Activated CD8-positive, alpha-beta memory T cell treated with anti-CD3 and anti-CD28 coated beads, Interleukin-2, amount 50 U/mL, for 1 hour (primary cell): ENCODE measurements around the gene KRT85.
A peak's percentile ranks its signal among the peaks of the same experiment; 100 is the strongest.
"Not testable (repeated sequence)": the region's sequence is repeated elsewhere in the genome, so short reads cannot be mapped to it uniquely, and the experiment has no call there.

Source experiments
- DNase-seq: peaks from one replicate; pipeline ENCODE4 v3.0.0-alpha.2; 2020; ENCODE audit errors: extremely low read depth

KRT85 gene

DNA sequence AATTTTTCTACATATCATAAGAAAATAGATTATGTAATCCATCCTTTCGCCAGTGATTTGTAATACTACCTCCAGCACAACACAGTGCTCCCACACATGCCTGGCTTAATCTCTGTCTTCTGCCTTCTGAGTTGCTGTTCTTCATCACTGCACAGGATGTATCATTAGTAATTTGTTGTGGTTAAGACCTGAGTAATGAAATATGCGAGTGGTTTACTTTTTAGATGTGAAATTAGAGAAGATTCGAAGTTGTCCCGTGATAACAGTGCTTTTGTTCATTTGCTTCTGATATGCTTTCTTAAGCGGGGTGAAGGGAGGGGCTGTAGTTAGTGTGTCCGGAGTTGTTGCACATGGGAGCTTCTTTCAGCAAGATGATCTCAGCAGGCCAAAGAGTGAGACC lies 18.1 kb downstream of the KRT85 start:
- no peak for DNase-seq

DNA sequence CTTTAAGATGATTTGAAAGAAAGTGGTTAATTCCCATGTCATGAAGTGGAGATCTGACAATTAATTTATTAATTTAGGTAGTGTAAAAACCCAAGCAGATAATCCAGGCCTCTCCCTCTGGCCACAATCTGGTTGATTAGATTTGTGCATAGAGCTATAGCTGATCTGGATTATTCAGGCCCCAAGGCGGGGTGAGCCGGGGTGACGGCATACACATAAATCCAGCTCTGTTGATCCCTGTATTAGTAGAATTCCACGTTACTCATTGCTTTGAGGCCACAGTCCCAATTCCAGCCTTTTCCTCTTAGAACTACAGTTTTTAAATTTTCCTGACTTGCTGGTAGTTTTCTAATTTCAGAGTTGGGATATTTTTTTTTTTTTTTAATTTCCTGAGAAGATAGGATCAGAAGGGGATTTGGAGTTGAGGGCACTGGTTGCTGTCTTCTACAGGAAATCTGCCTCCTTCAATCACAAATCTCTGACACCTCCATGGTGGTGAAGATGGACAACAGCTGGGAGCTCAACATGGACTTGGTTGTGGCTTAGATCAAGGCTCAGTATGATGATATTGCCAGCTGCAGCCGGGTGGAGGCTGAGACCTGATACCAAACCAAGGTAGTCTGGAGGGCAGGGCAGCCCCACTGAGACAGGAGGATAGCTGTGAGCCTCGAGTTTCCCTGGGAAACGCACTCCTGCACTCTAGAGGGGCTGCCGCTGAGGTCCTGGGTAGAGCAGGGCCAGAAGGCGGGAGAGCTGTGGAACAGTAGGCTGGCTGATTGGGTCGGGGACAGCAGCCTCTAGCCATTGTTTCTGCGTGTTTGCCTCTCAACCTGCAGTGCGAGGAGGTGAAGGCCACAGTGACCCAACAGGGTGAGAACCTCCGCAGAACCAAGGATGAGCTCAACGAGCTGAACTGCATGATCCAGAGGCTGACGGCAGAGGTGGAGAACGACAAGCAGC lies 19.4 kb downstream of the KRT85 start:
- no peak for DNase-seq

DNA sequence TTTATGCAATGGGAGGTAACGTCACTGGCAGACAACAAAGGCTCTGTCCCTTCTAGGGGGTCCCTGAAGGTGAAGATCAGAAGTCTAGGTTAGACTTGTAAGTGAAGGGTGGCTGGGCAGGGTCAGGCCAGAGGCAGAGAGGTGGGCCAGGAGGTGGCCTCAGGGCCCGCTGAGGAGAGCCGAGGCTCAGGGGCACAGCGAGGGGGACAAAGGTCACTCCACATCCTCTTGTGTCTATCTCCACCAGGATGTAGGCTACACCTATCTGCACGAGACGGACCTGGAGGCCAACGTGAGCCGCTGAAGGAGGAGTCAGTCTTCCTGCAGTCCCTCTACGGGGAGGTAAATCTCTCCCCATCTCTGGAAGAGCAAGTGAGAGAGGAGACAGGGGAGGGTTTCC lies 20.3 kb downstream of the KRT85 start:
- DNase-seq = no peak

DNA sequence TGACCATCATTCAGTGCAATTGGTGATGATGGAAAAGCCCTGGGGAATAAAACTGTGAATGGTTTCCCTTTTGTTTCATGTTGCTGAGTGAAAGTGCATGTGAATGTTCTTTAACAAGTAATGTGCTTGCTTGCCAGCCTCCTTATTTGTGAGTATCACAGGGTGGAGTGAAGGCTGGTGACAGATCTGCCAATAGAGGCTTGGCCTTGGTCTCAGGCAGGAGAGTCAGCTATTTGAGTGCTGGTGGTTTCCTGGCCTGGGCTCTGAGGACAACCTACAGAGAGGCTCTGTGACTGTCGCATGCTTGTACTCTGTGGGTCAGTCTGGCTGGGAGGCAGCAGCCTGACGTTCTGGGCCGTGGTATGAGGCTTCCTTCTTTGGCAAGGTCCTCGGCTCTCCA lies 20.7 kb downstream of the KRT85 start:
- no peak for DNase-seq

DNA sequence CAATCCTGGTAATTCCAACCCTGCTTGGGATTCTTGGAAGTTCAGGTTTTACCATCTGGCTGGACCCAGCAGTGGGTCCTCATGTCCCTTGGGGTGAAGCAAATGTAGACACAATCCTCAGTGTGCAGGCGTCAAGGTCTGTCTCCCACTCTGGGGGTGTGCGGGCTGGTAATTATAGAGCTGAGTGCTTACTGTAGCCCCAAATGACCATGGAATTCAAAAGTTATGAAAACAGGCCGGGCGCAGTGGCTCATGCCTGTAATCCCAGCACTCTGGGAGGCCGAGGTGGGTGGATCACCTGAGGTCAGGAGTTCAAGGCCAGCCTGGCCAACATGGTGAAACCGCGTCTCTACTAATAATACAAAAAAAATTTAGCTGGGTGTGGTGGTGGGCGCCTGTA lies 22.2 kb downstream of the KRT85 start:
- DNase-seq = not testable (repeated sequence)

DNA sequence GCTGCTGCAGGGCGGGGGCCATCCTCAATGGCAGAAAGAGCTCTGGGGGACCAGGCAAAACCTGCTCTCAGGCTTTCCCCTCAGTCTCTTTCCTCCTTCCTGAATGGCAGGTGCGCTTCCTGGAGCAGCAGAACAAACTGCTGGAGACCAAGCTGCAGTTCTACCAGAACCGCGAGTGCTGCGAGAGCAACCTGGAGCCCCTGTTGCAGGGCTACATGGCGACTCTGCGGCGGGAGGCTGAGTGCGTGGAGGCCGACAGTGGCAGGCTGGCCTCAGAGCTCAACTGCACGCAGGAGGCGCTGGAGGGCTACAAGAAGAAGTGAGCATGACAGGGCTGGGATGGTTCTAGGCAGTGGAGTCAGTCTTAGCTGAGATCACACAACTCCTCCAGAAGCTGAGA lies 23.2 kb downstream of the KRT85 start:
- no peak for DNase-seq

DNA sequence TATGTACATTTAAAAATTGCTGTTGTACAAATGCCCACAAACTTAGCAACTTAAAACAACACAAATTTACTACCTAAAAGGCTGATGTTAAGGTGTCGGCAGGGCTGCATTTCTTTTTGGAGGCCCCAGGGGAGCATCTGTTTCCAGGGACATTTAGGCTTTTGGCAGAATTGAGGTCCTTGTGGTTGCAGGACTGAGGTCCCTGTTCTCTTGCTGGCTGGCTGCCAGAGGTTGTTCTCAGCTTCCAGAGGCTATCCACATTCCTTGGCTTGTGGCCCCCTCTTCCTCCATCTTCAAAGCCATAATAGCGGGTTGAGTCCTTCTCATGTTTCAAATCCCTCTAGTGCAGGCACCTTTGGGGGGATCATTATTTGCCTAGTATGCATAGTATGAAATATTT lies 23.7 kb downstream of the KRT85 start:
- no peak for DNase-seq

DNA sequence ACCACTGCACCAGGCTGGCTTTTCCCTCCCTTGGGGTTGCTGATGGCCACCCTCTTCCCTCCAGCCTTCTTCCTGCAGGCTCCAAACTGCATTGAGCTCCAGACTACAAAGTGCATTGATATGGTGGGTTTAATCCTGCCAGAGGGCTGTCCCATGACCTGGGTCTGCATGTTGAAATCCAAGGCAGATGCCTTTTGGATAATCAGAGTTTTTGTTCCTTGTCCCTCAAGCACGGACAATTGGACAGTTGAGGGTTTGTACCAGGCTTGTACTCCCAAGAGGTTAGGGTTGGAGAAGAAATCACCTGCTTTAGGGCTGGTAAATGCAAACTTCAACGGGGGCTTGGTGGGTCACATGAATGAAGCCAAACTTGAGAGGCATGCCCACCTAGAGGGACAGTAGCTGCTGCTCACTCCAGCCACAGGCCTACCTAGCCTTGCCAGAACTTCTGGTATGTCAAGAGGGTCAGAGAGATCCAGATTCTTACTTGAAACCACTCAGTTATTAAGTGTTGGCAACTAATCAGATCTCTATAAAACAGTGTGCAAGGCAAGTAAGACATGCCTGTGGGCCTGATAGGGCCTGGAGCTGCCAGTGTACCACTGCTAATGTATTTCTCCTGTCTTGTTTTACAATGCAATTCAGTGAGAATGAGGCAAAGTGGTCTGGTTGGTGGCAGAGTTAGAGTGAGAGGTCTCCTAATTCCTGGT lies 24.3 kb downstream of the KRT85 start:
- DNase-seq = no peak

DNA sequence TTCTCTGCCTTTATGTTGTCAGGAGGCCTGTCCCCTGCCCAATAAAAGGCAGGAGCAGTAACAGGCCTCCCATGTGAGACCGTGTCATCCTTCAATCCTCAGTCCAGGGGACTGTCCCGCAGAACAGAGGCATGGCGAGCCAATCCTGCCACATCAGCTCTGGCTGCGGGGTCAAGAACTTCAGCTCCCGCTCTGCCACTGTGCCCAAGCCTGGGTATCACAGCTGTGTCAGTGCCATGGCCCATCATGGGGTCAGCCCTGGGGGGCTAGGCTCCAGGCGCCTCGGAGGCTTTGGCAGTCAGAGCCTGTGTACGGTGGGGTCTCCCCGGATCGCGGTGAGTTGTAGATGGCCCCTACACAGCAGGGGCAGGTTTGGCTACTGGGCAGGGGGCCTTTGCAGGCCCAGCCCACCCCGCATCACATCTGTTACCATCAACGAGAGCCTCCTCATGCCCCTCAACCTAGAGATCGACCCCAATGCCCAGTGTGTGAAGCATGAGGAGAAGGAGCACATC lies 26.2 kb downstream of the KRT85 start:
- no peak for DNase-seq

DNA sequence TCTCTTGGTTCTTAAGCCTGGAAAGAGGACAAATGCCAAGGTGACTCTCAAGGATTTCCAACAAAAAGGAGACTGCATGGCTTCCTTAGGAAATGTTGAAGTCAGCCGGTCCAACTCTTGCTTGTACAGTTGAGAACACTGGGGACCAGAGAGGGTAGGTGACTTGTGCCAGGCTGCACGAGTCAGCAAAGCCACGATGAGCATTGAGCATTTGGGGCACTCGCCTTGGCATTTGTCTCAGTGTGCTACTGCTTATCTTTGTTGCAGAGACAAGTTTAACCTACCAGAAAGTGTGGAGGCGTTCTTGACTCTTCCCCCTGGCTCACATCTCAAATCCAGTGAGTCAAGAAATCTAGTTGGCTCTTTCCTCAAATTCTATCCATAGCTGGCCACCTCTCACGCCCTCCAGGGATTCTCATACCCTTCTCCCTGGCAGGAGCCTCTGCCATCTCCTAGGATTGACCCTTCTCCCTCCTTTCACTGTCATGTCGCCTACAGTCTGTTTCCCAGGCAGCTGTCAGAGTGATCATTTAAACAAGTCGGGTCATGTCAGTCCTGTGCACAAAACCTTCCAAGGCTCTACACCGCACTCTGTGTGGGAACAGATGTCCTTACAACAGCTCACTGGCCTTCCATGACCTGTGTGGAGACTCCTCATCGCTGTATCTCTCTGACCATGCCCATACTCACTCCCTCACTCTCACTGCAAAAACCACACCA lies 28.9 kb downstream of the KRT85 start:
- no peak for DNase-seq

DNA sequence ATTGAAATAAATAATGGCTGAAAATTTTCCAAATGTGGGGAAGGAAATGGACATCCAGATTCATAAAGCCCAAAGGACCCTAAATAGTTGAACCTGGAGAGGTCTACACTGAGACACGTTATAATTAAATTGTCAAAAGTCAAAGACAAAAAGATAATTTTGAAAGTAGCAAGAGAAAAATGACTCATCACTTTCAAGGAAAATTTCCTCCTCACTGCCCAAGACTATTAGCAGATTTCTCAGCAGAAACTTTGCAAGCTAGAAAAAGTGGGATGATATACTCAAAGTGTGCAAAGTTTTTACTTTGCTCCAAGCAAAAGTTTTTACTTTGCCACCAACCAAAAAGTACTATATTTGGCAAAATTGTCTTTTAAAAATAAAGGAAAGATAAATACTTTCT lies 30.2 kb downstream of the KRT85 start:
- DNase-seq = no peak

DNA sequence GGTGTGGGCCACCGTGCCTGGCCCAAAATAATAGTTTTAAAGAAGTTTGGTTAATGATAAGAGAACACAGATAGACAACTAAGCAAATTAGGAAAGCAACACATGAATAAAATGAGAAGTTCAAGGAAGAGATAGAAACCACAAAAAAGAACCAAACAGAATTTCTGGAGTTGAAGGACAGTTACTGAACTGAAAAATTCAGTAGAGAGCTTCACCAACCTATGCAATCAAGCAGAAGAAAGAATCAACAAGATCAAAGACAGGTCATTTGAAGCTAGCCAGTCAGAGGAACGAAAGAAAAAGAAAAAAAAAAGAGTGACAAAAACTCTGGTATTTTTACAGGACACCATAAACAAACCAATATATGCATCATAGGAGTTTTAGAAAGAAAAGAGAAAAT lies 30.6 kb downstream of the KRT85 start:
- DNase-seq = no peak

DNA sequence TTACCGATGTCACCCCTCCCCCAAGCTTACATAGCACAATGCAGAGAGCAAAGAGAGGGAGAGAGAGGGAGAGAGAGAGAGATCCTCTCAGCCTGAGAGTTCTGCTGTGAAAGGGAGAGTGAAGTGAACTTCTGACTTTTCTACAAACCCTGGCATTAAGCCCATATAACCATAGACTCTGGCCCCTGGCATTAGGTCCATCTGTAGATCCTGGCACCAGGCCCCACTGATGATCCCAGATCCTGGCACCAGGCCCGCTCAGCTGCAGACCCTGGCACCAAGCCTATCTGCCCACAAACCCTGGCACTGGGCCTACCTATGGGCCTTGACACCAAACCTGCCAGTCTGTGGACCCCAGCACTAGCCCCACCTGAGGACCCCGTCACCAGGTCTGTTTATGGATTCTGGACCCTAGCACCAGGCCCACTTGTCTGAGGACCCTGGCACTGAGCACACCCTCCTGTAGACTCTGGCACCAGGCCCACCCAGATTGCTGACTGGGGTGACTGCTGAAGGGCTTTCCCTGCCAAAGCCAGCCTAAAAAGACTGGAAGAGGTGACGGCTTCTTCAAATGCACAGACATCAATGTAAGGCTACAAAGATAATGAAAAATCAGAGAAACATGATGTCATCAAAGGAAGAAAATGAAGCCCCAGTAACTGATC lies 31.6 kb downstream of the KRT85 start:
- no peak for DNase-seq

DNA sequence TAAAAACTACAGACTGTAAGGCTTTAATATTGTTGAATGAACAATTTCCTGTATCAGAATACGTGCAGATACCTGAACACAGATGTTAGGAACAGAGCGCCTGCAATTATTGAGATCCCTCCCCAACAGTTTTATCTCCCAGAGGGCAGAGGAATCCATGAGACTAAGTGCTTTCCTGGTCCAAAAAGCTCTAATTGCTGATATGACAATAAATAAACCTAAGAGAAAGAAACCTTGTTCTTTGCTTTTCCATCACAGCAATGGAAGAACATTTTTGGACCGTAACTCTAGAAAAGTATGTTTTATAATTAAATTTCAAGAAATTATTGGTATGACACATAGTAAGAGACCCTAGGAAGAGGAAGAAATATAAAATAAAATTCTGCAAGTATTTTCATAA lies 33.1 kb downstream of the KRT85 start:
- no peak for DNase-seq

DNA sequence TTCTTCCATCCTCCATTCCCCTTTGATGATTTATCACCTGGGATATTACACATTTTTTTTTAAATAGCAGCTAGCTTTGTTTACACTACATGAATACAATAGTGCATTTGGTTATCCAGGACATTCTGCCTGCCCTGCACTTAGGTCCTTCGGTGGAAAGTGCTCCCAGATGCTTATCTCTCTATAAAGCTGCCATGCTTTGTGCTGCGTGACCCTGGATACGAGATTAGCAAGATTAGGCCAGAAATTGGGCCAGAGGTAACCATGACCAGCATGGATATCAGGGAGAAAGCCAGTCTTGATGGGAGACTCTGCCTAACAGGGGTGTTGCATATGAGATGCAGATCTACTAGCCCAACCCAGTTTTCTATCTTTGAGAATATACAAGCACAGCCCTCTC lies 34.0 kb downstream of the KRT85 start:
- DNase-seq = no peak

DNA sequence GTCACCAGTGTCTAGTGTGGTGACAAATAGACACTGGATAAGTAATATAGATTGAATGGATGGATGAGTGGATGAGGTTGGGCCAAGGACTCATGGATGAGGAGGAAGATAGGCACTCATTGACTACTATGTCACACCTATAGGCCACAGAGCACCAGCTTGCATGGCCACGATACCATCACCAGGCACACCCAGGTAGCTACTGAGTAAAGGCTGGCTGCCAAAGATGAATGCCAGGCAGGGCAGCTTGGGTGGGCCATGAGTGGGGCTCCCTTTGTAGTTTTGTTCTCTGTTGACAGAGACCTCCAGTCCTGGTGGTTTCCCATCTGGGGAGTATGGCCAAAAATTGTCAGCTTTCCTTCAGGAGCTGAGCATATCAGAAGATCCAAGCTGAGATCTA lies 34.9 kb downstream of the KRT85 start:
- DNase-seq = no peak

DNA sequence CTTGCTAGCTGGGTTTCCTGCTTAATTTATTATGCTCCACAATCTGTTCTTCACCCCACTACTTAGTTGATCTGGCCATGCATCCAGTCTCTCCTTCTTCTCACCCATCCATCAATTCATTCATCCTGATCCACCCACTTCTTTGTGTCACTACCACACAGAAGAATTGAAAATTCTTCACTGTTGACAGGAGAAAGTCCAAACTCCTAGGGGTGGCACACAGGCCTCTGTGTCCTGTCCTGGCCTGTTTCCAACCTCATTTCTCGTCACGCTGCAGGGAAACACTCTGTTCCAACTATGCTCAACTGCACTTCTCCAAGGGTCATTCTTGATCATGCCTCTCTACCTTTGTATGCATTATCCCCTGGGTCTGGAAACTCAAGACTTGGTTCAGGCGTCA lies 35.4 kb downstream of the KRT85 start:
- no peak for DNase-seq

DNA sequence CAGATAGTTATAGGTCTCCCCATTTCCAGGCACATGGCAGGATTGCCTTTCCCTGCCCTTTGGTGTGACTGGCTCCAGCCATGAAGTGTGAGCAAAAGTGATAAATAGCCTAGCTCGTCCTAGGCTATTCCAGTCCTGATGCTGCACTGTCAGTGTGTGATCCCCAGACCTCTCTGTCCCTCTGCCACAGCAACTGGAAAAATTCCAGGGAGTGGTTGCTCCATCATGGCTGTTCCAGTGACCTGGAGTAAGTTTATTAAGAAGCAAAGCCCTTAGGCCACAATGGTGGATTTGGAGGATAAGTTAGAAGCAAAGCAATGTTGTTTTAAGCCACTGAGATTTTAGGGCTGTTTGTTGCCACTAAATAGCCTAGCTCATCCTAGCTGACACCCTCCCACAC lies 36.2 kb downstream of the KRT85 start:
- DNase-seq = no peak

DNA sequence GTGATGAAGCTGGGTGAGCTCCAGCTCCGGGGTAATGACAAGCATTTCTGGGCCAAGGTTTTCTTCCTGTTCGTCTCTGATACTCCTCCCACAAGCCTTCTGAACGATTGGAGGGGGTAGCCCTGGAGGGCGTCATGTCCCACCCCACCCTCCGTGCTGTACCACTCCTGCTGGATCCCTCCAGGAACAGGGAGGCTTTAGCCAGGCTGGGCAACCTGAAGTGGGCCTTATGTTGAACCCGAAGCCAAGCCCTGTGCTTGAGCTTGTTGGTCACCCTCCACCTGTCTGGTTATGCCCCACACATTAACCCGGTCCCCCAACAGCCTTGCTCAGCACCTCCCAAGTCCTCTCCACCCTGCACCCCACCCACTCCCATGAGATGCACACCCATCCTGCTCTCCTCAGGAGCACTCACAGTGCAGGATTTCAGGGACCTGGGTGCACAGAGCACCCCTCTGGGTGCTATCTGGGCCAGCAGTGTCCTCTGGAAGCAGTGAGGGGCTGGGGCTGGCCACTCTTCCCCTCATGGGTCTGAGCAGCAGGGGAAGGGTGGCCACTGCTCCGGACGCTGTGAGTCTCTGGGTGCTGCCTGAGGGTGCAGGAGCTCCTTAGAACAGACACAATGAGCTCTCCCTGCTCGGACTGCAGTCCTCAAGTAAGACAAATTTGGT lies 39.3 kb downstream of the KRT85 start:
- DNase-seq = no peak

DNA sequence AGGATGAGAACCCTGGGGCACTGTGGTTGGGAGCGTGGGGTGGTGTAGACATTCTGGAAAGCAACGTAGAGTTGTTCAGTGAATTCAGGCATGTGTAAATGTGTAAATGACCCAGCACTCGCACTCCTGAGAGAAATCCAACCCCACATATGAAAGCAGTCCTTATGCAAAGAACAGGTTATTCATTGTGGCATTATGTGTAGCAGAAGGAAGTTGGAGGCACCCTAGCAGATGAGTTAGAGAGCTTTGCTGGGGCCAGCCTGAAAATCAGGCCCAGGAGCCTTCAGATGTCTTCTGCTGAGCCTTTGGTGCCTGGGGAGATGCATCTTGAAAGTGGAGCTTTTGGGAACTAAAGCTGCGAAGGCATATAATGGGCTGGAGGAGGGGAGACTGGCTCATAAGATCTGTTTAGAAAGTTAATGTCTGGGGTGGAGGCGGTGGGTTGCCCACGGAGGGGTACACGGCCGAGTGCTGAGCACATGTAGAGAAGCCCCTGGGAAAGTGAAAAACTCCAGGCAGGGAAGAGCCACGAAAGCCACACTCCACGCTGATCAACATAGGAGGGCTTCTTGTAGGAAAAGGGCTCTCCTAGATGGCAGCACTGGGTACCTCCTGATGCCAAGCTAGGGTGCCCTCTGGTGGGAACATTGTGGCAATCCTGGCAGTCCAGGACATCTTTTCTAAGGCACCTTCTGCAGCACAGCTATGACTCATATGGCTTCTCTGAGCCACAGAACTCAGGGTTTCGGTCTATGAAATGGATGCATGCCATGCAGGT lies 40.0 kb downstream of the KRT85 start:
- peak; percentile 53 for DNase-seq

DNA sequence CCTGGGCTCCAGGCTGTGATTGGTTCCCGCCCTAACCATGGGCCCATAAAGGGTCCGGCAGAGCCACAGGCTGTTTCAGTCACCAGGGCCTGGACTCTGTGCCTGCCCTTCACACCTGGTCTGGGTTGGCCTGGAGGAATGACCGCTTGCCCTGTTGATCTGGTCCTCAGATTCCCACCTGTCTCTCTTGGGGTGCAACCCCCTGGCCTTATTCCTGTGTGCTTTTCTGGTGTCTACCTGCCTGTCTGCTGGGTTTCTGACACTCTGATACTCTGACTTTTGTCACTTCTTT lies 43.2 kb downstream of the KRT85 start:
- DNase-seq = no peak
